HL-60/S4 treated with phorbol 12-myristate 13-acetate at 8.2 ng/mL for 4 days and 3 days (cell line): ENCODE data around the gene USP6NL.

Experiments
- in situ Hi-C: fragments of 300-500 bp; cut with MboI; formaldehyde crosslinking; loops from 2 replicates; pipeline ENCODE4 v1.15.0; 2022; ENCODE audit warnings: low sequenced_read_pairs

Gene USP6NL

GRCh38 chr10:11553773-11554381 lies 57.6 kb downstream of the USP6NL start:
- in situ Hi-C loops = no loop called here

- in situ Hi-C loops = no loop called here
These were observed 59.4 kb downstream of the USP6NL start for GRCh38 chr10:11551916-11552602.

GRCh38 chr10:11551104-11551503 lies 60.3 kb downstream of the USP6NL start:
- in situ Hi-C loops = no loop called here

- in situ Hi-C loops = no loop called here
These were observed 62.7 kb downstream of the USP6NL start for GRCh38 chr10:11548768-11549099.

GRCh38 chr10:11548065-11548767 lies 63.2 kb downstream of the USP6NL start:
- in situ Hi-C loops = no loop called here

GRCh38 chr10:11546581-11546980 lies 64.9 kb downstream of the USP6NL start:
- in situ Hi-C loops = no loop called here

GRCh38 chr10:11541296-11541695 lies 70.2 kb downstream of the USP6NL start:
- in situ Hi-C loops = no loop called here

- in situ Hi-C loops = no loop called here
These were observed 72.1 kb downstream of the USP6NL start for GRCh38 chr10:11539191-11539868.

GRCh38 chr10:11538834-11539190 lies 72.6 kb downstream of the USP6NL start:
- in situ Hi-C loops = no loop called here

- in situ Hi-C loops = no loop called here
These were observed 75.2 kb downstream of the USP6NL start for GRCh38 chr10:11536228-11536627.

GRCh38 chr10:11535346-11535959 lies 76.0 kb downstream of the USP6NL start:
- in situ Hi-C loops = no loop called here

GRCh38 chr10:11533328-11533781 lies 78.1 kb downstream of the USP6NL start:
- in situ Hi-C loops = no loop called here

GRCh38 chr10:11532306-11532705 lies 79.1 kb downstream of the USP6NL start:
- in situ Hi-C loops = no loop called here

- in situ Hi-C loops = no loop called here
These were observed 80.6 kb downstream of the USP6NL start for GRCh38 chr10:11530806-11531205.

GRCh38 chr10:11529276-11529903 lies 82.1 kb downstream of the USP6NL start:
- in situ Hi-C loops = no loop called here

GRCh38 chr10:11528286-11528685 lies 83.2 kb downstream of the USP6NL start:
- in situ Hi-C loops = no loop called here

- in situ Hi-C loops = no loop called here
These were observed 83.7 kb downstream of the USP6NL start for GRCh38 chr10:11527691-11528255.

GRCh38 chr10:11527068-11527467 lies 84.4 kb downstream of the USP6NL start:
- in situ Hi-C loops = no loop called here

GRCh38 chr10:11525503-11525902 lies 85.9 kb downstream of the USP6NL start:
- in situ Hi-C loops = no loop called here

GRCh38 chr10:11522821-11523245 lies 88.6 kb downstream of the USP6NL start:
- in situ Hi-C loops = no loop called here
